Liver (tissue), 9 donors: ENCODE data around the gene ITPK1. TPM values are rescaled to one million over a fixed set of nuclear protein-coding genes. Genes with fewer than 3 reads are reported as not detected.

Experiments used
- DNase-seq: peaks from one replicate; pipeline ENCODE4 v3.0.0-alpha.2; 2017; ENCODE audit warnings: low spot score
- H3K27ac ChIP-seq, 2 donors: one replicate each; pipeline ENCODE4 v1.7.0; 2013; ENCODE audit warnings: inconsistent platforms in 2 of 2, low read length in 2 of 2, control low read depth in 1 of 2, low read depth in 1 of 2, mild to moderate bottlenecking in 1 of 2
- H3K27me3 ChIP-seq, 4 donors: one replicate each; pipeline versions ENCODE4 v1.6.1 to v1.7.0; 2013; ENCODE audit warnings: low read length in 3 of 4, inconsistent platforms in 1 of 4, mild to moderate bottlenecking in 1 of 4, moderate library complexity in 1 of 4; ENCODE audit not compliant: control insufficient read depth in 4 of 4, insufficient read depth in 4 of 4
- H3K36me3 ChIP-seq, 4 donors: one replicate each; pipeline versions ENCODE4 v1.6.1 to v1.7.0; 2013; ENCODE audit warnings: low read length in 3 of 4, mild to moderate bottlenecking in 3 of 4, low read depth in 1 of 4, moderate library complexity in 1 of 4; ENCODE audit not compliant: control insufficient read depth in 4 of 4, insufficient read depth in 3 of 4
- H3K4me1 ChIP-seq, 4 donors: one replicate each; pipeline versions ENCODE4 v1.6.1 to v1.7.0; 2013; ENCODE audit warnings: low read length in 3 of 4, mild to moderate bottlenecking in 3 of 4, moderate library complexity in 1 of 4; ENCODE audit not compliant: control insufficient read depth in 4 of 4, insufficient read depth in 4 of 4
- H3K4me3 ChIP-seq, 3 donors: one replicate each; pipeline versions ENCODE4 v1.6.1 to v1.7.0; 2013; ENCODE audit warnings: low read length in 3 of 3, control low read depth in 1 of 3, low read depth in 1 of 3, mild to moderate bottlenecking in 1 of 3
- H3K9ac ChIP-seq, 2 donors: one replicate each; pipeline ENCODE4 v1.7.0; 2013; ENCODE audit warnings: low read length in 2 of 2, mild to moderate bottlenecking in 2 of 2, moderate library complexity in 2 of 2, control low read depth in 1 of 2, low read depth in 1 of 2
- H3K9me3 ChIP-seq, 4 donors: one replicate each; pipeline versions ENCODE4 v1.6.1 to v1.7.0; 2013; ENCODE audit warnings: low read length in 3 of 4; ENCODE audit not compliant: control insufficient read depth in 4 of 4
- EGR1 ChIP-seq, 2 donors: IDR thresholded peaks; 2 replicates each; pipeline ENCODE4 v1.6.1; 2016 to 2018; ENCODE audit warnings: antibody characterized with exemption in 2 of 2, low read depth in 2 of 2
- FOXA1 ChIP-seq: IDR thresholded peaks from 2 replicates; pipeline ENCODE4 v1.6.1; 2016; ENCODE audit warnings: antibody characterized with exemption
- FOXA2 ChIP-seq: IDR thresholded peaks from 2 replicates; pipeline ENCODE4 v1.6.1; 2016; ENCODE audit warnings: antibody characterized with exemption
- GABPA ChIP-seq, 2 donors: IDR thresholded peaks in 1 of 2; conservative IDR thresholded peaks in 1 of 2; 2 replicates each; pipeline ENCODE4 v1.6.1; 2016; ENCODE audit warnings: antibody characterized with exemption in 2 of 2, mild to moderate bottlenecking in 1 of 2, moderate library complexity in 1 of 2
- HNF4A ChIP-seq, 2 donors: conservative IDR thresholded peaks; 2 replicates each; pipeline ENCODE4 v1.6.1; 2016; ENCODE audit warnings: antibody characterized with exemption in 2 of 2, mild to moderate bottlenecking in 2 of 2
- HNF4G ChIP-seq: IDR thresholded peaks from 2 replicates; pipeline ENCODE4 v1.6.1; 2016; ENCODE audit warnings: antibody characterized with exemption
- JUND ChIP-seq, 2 donors: IDR thresholded peaks; 2 replicates each; pipeline ENCODE4 v1.6.1; 2016; ENCODE audit warnings: antibody characterized with exemption in 2 of 2
- NR2F2 ChIP-seq: IDR thresholded peaks from 2 replicates; pipeline ENCODE4 v1.6.1; 2016; ENCODE audit warnings: antibody characterized with exemption
- RAD21 ChIP-seq, 2 donors: IDR thresholded peaks; 2 replicates each; pipeline ENCODE4 v1.6.1; 2016; ENCODE audit warnings: antibody characterized with exemption in 2 of 2, mild to moderate bottlenecking in 2 of 2
- RXRA ChIP-seq, 2 donors: IDR thresholded peaks; 2 replicates each; pipeline ENCODE4 v1.6.1; 2017 to 2018; ENCODE audit warnings: antibody characterized with exemption in 2 of 2, mild to moderate bottlenecking in 1 of 2
- SP1 ChIP-seq: IDR thresholded peaks from 2 replicates; pipeline ENCODE4 v1.6.1; 2018; ENCODE audit warnings: antibody characterized with exemption, mild to moderate bottlenecking
- TAF1 ChIP-seq: conservative IDR thresholded peaks from 2 replicates; pipeline ENCODE4 v1.6.1; 2016; ENCODE audit warnings: antibody characterized with exemption, mild to moderate bottlenecking
- YY1 ChIP-seq: IDR thresholded peaks from 2 replicates; pipeline ENCODE4 v1.6.1; 2016; ENCODE audit warnings: antibody characterized with exemption, mild to moderate bottlenecking
- WGBS: extraction: QIAGEN DNeasy Blood & Tissue Kit; methylation state at CpG from one replicate; pipeline ENCODE4 v1.1.7; 2013; 5-methylcytosine and 5-hydroxymethylcytosine counted together
- polyA plus RNA-seq, 2 donors: library from polyadenylated mRNA; stranded (reverse) in 1 of 2; unstranded in 1 of 2; fragments of 200-250 nt in 1 of 2; fragments of >200 nt in 1 of 2; fragmentation: Nextera tagmentation in 1 of 2; extraction: Ambion mirVana in 1 of 2; gene quantifications; one replicate each; pipeline versions ENCODE4 v1.2.1 to v1.2.3, GENCODE V29; 2013 to 2015
- total RNA-seq, 2 donors: library from RNA; depleted of rRNA; stranded (reverse); fragments of >200 nt; gene quantifications; one replicate each; pipeline ENCODE4 v1.2.3, GENCODE V29; 2014
- TF ChIP-seq, protein P1 (sequence below): IDR thresholded peaks from 2 replicates; pipeline ENCODE4 v1.6.1; 2016; ENCODE audit warnings: antibody characterized with exemption
- TF ChIP-seq, protein P2 (sequence below): IDR thresholded peaks from 2 replicates; pipeline ENCODE4 v1.6.1; 2016; ENCODE audit warnings: antibody characterized with exemption
- TF ChIP-seq, protein P3 (sequence below): IDR thresholded peaks from 2 replicates; pipeline ENCODE4 v1.6.1; 2016; ENCODE audit warnings: antibody characterized with exemption, mild to moderate bottlenecking
- TF ChIP-seq, protein P4 (sequence below): IDR thresholded peaks from 2 replicates; pipeline ENCODE4 v1.6.1; 2016; ENCODE audit warnings: antibody characterized with exemption
- TF ChIP-seq, protein P5 (sequence below): fragments of 150-350 bp; IDR thresholded peaks from 2 replicates; pipeline ENCODE4 v1.5.1; 2017; ENCODE audit warnings: improper control_type of control experiment, low read depth, low read length; ENCODE audit not compliant: missing input control
- donor health status: healthy.
- donor health status: healthy.
- donor health status: healthy.
- donor health status: healthy.
- donor health status: healthy.

Gene ITPK1
- total and polyA plus RNA-seq, 4 donors, result 9.0 to 41.2 (median 20.4) TPM

DNA sequence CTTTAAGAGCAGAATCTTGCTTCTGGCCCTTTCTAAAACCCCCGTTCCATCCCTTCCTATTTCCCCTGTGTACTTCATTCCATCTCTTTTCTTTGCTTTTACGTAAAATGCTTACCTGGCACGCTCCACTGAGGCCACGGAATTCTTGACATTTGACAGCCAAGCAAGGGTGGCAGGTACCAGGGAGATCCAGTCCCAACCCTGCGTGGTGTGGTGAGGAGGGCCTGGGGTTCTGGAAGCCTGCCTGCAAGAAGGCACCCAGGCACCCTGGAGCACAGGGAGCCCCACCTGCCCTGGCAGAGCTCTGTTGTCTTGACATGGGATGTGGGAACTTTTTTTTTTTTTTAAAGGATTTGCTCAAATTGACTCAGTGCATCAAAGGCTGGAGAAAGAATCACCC is 48.6 kb downstream of the ITPK1 start:
- WGBS, result 97% methylated on average over 5 of the region's 5 CpGs
- H3K27ac ChIP-seq, result no peak overlapping the region

More for the DNA sequence above, 48.6 kb downstream of the ITPK1 start:
- no peaks in the 10 kb centered on the region for H3K36me3 ChIP-seq
- no peaks in the 10 kb centered on the region for H3K9me3 ChIP-seq
- no peaks in the 10 kb centered on the region for H3K4me1 ChIP-seq
- no peak overlapping the region for H3K4me3 ChIP-seq
- H3K27me3 ChIP-seq, result no peaks in the 10 kb centered on the region
- no peak for DNase-seq
- TF ChIP-seq JUND (IDR thresholded peaks at IDR 0.05) (no peak), EGR1 (IDR thresholded peaks at IDR 0.05; ENCODE audit: low read depth in 2 of 2) (no peak), TAF1 (no peak), SP1 (no peak), HNF4A (conservative IDR thresholded peaks at IDR 0.05) (no peak), FOXA2 (no peak), FOXA1 (no peak), GABPA (IDR thresholded peaks at IDR 0.05 in 1 of 2, conservative IDR thresholded peaks at IDR 0.05 in 1 of 2) (no peak), RXRA (IDR thresholded peaks at IDR 0.05) (no peak), NR2F2 (no peak), RAD21 (IDR thresholded peaks at IDR 0.05) (no peak), YY1 (no peak), HNF4G (no peak)
- TF ChIP-seq, protein P1, sequence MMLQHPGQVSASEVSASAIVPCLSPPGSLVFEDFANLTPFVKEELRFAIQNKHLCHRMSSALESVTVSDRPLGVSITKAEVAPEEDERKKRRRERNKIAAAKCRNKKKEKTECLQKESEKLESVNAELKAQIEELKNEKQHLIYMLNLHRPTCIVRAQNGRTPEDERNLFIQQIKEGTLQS, result no peak
- TF ChIP-seq, protein P2, sequence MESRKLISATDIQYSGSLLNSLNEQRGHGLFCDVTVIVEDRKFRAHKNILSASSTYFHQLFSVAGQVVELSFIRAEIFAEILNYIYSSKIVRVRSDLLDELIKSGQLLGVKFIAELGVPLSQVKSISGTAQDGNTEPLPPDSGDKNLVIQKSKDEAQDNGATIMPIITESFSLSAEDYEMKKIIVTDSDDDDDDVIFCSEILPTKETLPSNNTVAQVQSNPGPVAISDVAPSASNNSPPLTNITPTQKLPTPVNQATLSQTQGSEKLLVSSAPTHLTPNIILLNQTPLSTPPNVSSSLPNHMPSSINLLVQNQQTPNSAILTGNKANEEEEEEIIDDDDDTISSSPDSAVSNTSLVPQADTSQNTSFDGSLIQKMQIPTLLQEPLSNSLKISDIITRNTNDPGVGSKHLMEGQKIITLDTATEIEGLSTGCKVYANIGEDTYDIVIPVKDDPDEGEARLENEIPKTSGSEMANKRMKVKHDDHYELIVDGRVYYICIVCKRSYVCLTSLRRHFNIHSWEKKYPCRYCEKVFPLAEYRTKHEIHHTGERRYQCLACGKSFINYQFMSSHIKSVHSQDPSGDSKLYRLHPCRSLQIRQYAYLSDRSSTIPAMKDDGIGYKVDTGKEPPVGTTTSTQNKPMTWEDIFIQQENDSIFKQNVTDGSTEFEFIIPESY, result no peak
- TF ChIP-seq, protein P3, sequence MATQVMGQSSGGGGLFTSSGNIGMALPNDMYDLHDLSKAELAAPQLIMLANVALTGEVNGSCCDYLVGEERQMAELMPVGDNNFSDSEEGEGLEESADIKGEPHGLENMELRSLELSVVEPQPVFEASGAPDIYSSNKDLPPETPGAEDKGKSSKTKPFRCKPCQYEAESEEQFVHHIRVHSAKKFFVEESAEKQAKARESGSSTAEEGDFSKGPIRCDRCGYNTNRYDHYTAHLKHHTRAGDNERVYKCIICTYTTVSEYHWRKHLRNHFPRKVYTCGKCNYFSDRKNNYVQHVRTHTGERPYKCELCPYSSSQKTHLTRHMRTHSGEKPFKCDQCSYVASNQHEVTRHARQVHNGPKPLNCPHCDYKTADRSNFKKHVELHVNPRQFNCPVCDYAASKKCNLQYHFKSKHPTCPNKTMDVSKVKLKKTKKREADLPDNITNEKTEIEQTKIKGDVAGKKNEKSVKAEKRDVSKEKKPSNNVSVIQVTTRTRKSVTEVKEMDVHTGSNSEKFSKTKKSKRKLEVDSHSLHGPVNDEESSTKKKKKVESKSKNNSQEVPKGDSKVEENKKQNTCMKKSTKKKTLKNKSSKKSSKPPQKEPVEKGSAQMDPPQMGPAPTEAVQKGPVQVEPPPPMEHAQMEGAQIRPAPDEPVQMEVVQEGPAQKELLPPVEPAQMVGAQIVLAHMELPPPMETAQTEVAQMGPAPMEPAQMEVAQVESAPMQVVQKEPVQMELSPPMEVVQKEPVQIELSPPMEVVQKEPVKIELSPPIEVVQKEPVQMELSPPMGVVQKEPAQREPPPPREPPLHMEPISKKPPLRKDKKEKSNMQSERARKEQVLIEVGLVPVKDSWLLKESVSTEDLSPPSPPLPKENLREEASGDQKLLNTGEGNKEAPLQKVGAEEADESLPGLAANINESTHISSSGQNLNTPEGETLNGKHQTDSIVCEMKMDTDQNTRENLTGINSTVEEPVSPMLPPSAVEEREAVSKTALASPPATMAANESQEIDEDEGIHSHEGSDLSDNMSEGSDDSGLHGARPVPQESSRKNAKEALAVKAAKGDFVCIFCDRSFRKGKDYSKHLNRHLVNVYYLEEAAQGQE, result no peak
- TF ChIP-seq, protein P4, sequence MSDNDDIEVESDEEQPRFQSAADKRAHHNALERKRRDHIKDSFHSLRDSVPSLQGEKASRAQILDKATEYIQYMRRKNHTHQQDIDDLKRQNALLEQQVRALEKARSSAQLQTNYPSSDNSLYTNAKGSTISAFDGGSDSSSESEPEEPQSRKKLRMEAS, result no peak
- TF ChIP-seq, protein P5, sequence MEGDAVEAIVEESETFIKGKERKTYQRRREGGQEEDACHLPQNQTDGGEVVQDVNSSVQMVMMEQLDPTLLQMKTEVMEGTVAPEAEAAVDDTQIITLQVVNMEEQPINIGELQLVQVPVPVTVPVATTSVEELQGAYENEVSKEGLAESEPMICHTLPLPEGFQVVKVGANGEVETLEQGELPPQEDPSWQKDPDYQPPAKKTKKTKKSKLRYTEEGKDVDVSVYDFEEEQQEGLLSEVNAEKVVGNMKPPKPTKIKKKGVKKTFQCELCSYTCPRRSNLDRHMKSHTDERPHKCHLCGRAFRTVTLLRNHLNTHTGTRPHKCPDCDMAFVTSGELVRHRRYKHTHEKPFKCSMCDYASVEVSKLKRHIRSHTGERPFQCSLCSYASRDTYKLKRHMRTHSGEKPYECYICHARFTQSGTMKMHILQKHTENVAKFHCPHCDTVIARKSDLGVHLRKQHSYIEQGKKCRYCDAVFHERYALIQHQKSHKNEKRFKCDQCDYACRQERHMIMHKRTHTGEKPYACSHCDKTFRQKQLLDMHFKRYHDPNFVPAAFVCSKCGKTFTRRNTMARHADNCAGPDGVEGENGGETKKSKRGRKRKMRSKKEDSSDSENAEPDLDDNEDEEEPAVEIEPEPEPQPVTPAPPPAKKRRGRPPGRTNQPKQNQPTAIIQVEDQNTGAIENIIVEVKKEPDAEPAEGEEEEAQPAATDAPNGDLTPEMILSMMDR, result no peak
- no peak overlapping the region for H3K9ac ChIP-seq
